ENCODE results near the gene GALNT7.

- TF ChIP-seq EP300 (IDR thresholded peaks at IDR 0.05) (no peak), CTCF (IDR thresholded peaks at IDR 0.05) (no peak), POLR2A (IDR thresholded peaks at IDR 0.05) (no peak), POLR2AphosphoS5 (IDR thresholded peaks at IDR 0.05) (no peak)
These were observed 80.1 kb downstream of the GALNT7 start for GRCh38 chr4:173248690-173249089.
